HepG2 (cell line): Measurements from ENCODE around the gene LGI4. TPM values are rescaled to one million over a fixed set of nuclear protein-coding genes. Genes with fewer than 3 reads are reported as not detected.

ENCODE experiments used
- ATAC-seq: fragments of 200-7000 bp; cut with Tn5 transposase; 3 replicates; pipeline ENCODE4 v1.9.1; 2020; ENCODE audit warnings: mild to moderate bottlenecking, moderate library complexity
- BruUV-seq: library from RNA; stranded (reverse); fragments of 400-500 nt; replicated peaks from 2 replicates; lab custom pipeline; 2021; lab: Mats Ljungman, UMichigan
- CTCF ChIA-PET: fragments of 300-600 bp; formaldehyde crosslinking; extraction: SDS; loops from one replicate; lab custom pipeline; 2021; ENCODE audit warnings: low total read pairs, inconsistent platforms, low intra/inter-chr PET ratio; lab: Yijun Ruan, JAX
- POLR2A ChIA-PET: fragments of 350-600 bp; sonication (Branson Sonifier 250); formaldehyde crosslinking; loops from one replicate; lab custom pipeline; 2020; ENCODE audit warnings: antibody characterized with exemption, inconsistent platforms; lab: Yijun Ruan, JAX
- DNase-seq: peaks from one replicate; pipeline ENCODE4 v3.0.0-alpha.2; 2015; ENCODE audit warnings: low spot score
- FAIRE-seq: peaks from 3 replicates; lab custom pipeline; 2011; peaks lifted over from hg19 to GRCh38; lab: Jason Lieb, UNC
- H2AFZ ChIP-seq: one replicate; pipeline ENCODE4 v1.6.1; 2011; ENCODE audit warnings: low read length, inconsistent platforms
- H3K27ac ChIP-seq: fragments of 300-600 bp; 3 replicates; pipeline ENCODE4 v1.8.0; 2011; ENCODE audit warnings: mixed run types, mild to moderate bottlenecking, mixed read lengths, low read length, inconsistent platforms; ENCODE audit not compliant: insufficient read depth; ENCODE audit errors: extremely low read length
- H3K27me3 ChIP-seq, 2 experiments: fragments of 200-600 bp in 1 of 2; 2 replicates in 1 of 2; 3 replicates in 1 of 2; pipeline versions ENCODE4 v1.6.0 to v1.8.0; 2011; ENCODE audit warnings: low read length in 2 of 2, mild to moderate bottlenecking in 2 of 2, moderate library complexity in 2 of 2, inconsistent platforms in 1 of 2; ENCODE audit not compliant: insufficient read depth in 2 of 2, control insufficient read depth in 1 of 2
- H3K36me3 ChIP-seq, 2 experiments: fragments of 200-600 bp in 1 of 2; replicated peaks in 1 of 2; 2 replicates in 1 of 2; 3 replicates in 1 of 2; pipeline versions ENCODE4 v1.5.1 to v1.8.0; 2011; ENCODE audit warnings: low read length in 2 of 2, inconsistent platforms in 1 of 2; ENCODE audit not compliant: insufficient read depth in 2 of 2, control insufficient read depth in 1 of 2
- H3K4me1 ChIP-seq: 2 replicates; pipeline ENCODE4 v1.5.1; 2012; ENCODE audit warnings: low read length, inconsistent platforms; ENCODE audit not compliant: insufficient read depth
- H3K4me2 ChIP-seq: 2 replicates; pipeline ENCODE4 v1.6.0; 2011; ENCODE audit warnings: low read depth, low read length, inconsistent platforms
- H3K4me3 ChIP-seq, 3 experiments: fragments of 200-600 bp in 1 of 3; sonication (generic), shearing (Covaris generic) in 1 of 3; replicated peaks in 1 of 3; 2 replicates each; pipeline ENCODE4 v1.5.1; 2011 to 2016; ENCODE audit warnings: low read length in 3 of 3, inconsistent platforms in 2 of 3, low read depth in 2 of 3, mild to moderate bottlenecking in 2 of 3, control low read depth in 1 of 3, mixed read lengths in 1 of 3; ENCODE audit not compliant: insufficient read depth in 1 of 3
- H3K79me2 ChIP-seq: one replicate; pipeline ENCODE4 v1.6.1; 2011; ENCODE audit warnings: low read length, inconsistent platforms; ENCODE audit not compliant: insufficient read depth
- H3K9ac ChIP-seq: 2 replicates; pipeline ENCODE4 v1.6.0; 2011; ENCODE audit warnings: mild to moderate bottlenecking, low read depth, low read length, inconsistent platforms; ENCODE audit not compliant: insufficient read depth
- H3K9me3 ChIP-seq: 2 replicates; pipeline ENCODE4 v1.5.1; 2012; ENCODE audit warnings: mild to moderate bottlenecking, low read length
- H4K20me1 ChIP-seq: 2 replicates; pipeline ENCODE4 v1.6.0; 2011; ENCODE audit warnings: inconsistent platforms, mild to moderate bottlenecking, low read length, moderate library complexity; ENCODE audit not compliant: insufficient read depth
- FOXC1 ChIP-seq: sonication (generic); formaldehyde crosslinking; IDR thresholded peaks from 2 replicates; pipeline ENCODE4 v1.8.0; 2022; ENCODE audit warnings: mild to moderate bottlenecking, missing genetic modification reagents, borderline replicate concordance
- GABPB1 ChIP-seq: IDR thresholded peaks from 2 replicates; pipeline ENCODE4 v1.6.1; 2016; ENCODE audit warnings: mild to moderate bottlenecking, missing genetic modification reagents, moderate library complexity, missing compliant biosample characterization
- GATAD2A ChIP-seq: IDR thresholded peaks from 2 replicates; pipeline ENCODE4 v1.6.1; 2016
- HNRNPLL ChIP-seq: fragments of 200-400 bp; formaldehyde crosslinking; IDR thresholded peaks from 2 replicates; pipeline ENCODE4 v1.6.1; 2017; ENCODE audit warnings: mild to moderate bottlenecking, low read depth, low read length; ENCODE audit not compliant: poor library complexity, severe bottlenecking
- HOXA7 ChIP-seq: sonication (generic); formaldehyde crosslinking; IDR thresholded peaks from 2 replicates; pipeline ENCODE4 v1.8.1; 2022; ENCODE audit warnings: mild to moderate bottlenecking, missing genetic modification reagents, moderate library complexity
- JUNB ChIP-seq: sonication (generic); formaldehyde crosslinking; IDR thresholded peaks from 2 replicates; pipeline ENCODE4 v1.8.0; 2022; ENCODE audit warnings: missing genetic modification reagents, mild to moderate bottlenecking, borderline replicate concordance
- KDM2A ChIP-seq: sonication (generic); formaldehyde crosslinking; IDR thresholded peaks from 2 replicates; pipeline ENCODE4 v1.4.0; 2020; ENCODE audit warnings: low read depth, missing genetic modification reagents, borderline replicate concordance
- KDM5A ChIP-seq: fragments of 200-600 bp; sonication (generic); IDR thresholded peaks from 2 replicates; pipeline ENCODE4 v1.7.0; 2018; ENCODE audit warnings: antibody characterized with exemption, mild to moderate bottlenecking, low read length, borderline replicate concordance
- SCMH1 ChIP-seq: sonication (generic); formaldehyde crosslinking; IDR thresholded peaks from 2 replicates; pipeline ENCODE4 v1.9.0; 2021; ENCODE audit warnings: missing genetic modification reagents, mild to moderate bottlenecking, borderline replicate concordance
- XRCC5 ChIP-seq: fragments of 200-400 bp; formaldehyde crosslinking; optimal IDR thresholded peaks from 2 replicates; pipeline ENCODE3; 2017; ENCODE audit warnings: mild to moderate bottlenecking, low read length
- ZNF549 ChIP-seq: sonication (generic); formaldehyde crosslinking; IDR thresholded peaks from 2 replicates; pipeline ENCODE4 v1.5.0; 2020; ENCODE audit warnings: missing genetic modification reagents
- WGBS: methylation state at CpG from one replicate; pipeline ENCODE4 v1.1.6; 2017; ENCODE audit warnings: low lambda C conversion rate; 5-methylcytosine and 5-hydroxymethylcytosine counted together
- in situ Hi-C: cut with HindIII; loops from 2 replicates; pipeline ENCODE4 v1.10.0; 2017; ENCODE audit warnings: low pct_unique_long_range_greater_than_20kb; ENCODE audit not compliant: extremely low pct_ligation_motif_present
- intact Hi-C: fragments of 100-400 bp; cut with micrococcal nuclease; formaldehyde crosslinking; loops from one replicate; pipeline ENCODE4 v1.10.0; 2022; ENCODE audit not compliant: unreplicated experiment
- polyA plus RNA-seq, 8 experiments: library from polyadenylated mRNA; depleted of rRNA in 3 of 8; stranded (reverse) in 7 of 8; unstranded in 1 of 8; fragments of >200 nt; fragmentation: Illumina TruSeq in 4 of 8; extraction: Trizol in 4 of 8; gene quantifications; 2 replicates each; pipeline versions ENCODE4 v1.2.1 to v1.2.3, GENCODE V29; 2011 to 2016; ENCODE audit warnings: low read depth in 4 of 8, missing spikeins in 1 of 8, mixed read lengths in 1 of 8; ENCODE audit not compliant: insufficient read depth in 1 of 8
- total RNA-seq, 5 experiments: library from RNA; depleted of rRNA; stranded (reverse); fragments of >200 nt; fragmentation: Illumina TruSeq; extraction: Trizol; gene quantifications; 2 replicates each; pipeline ENCODE4 v1.2.3, GENCODE V29; 2016; ENCODE audit warnings: low read depth in 1 of 5
- TF ChIP-seq, protein P1 (sequence below): sonication (generic); formaldehyde crosslinking; IDR thresholded peaks from 2 replicates; pipeline ENCODE4 v1.8.0; 2022; ENCODE audit warnings: mild to moderate bottlenecking, missing genetic modification reagents, moderate library complexity
- TF ChIP-seq, protein P2 (sequence below): sonication (generic); formaldehyde crosslinking; IDR thresholded peaks from 2 replicates; pipeline ENCODE4 v1.4.0; 2020; ENCODE audit warnings: missing genetic modification reagents
- TF ChIP-seq, protein P3 (sequence below): sonication (generic); formaldehyde crosslinking; IDR thresholded peaks from 2 replicates; pipeline ENCODE4 v1.5.0; 2020; ENCODE audit warnings: mild to moderate bottlenecking, missing genetic modification reagents, moderate library complexity
- TF ChIP-seq, protein P4 (sequence below): sonication (generic); formaldehyde crosslinking; IDR thresholded peaks from 2 replicates; pipeline ENCODE4 v1.5.0; 2020; ENCODE audit warnings: missing genetic modification reagents
- TF ChIP-seq, protein P5 (sequence below): sonication (generic); formaldehyde crosslinking; IDR thresholded peaks from 2 replicates; pipeline ENCODE4 v1.4.0; 2020; ENCODE audit warnings: missing genetic modification reagents, mild to moderate bottlenecking, borderline replicate concordance

LGI4 gene
- total and polyA plus RNA-seq, 2 of the 13 experiments (the other 11 are each of a cell fraction or from before 2014, with no cell fraction given): 2.8 TPM; not detected in 1

DNA sequence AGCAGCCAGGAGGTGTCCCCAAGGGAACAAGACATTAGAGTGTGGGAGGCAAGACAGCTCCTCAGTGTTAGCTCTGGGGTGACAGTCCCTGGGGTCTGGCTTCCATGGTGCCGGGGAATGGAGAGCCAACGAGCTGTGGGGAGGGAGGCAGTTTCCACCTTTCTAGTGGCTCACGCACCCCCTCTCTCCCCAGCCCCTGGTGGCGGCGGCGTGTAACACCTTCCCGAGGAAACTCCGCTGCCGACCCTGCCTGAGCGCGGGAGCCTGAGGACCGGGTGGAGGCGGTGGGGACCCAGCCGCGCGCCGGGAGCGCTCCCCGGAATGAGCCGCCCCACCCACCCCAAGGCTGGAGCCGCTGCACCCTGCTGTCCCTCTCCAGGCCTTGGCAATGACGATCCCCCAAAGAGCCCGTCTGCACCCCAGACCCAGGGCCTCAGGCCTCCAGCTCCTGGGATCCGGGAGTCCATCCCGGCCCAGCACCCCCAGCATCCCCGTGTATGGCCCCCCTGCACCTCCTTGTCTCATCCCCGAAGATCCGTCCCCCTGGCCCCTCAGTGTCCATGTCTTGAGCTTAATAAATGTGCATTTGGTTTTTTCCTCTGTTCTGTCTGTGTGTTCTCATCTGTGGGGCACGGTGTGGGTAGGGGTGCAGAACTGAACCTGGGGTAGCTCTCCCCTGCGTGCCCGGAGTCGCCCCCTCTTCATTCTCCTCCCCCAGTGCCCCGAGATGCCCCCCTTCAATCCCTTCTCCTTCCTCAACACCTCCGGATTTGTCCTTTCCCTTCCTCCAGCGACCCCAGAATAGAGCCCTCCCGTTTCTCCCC is 19.1 kb upstream of the LGI4 start:
- Histone ChIP-seq H3K79me2 (no peaks in the 10 kb centered on the region), H3K9ac (no peak overlapping the region), H3K36me3 (no peaks in the 10 kb centered on the region), H3K27ac (no peak overlapping the region), H3K27me3 (peaks cover 21 to 68% of the 10 kb centered on the region in 2 experiments; a peak in 4 of 5 replicates), H3K4me2 (peak overlapping the region; percentile 45), H2AFZ (no peak overlapping the region), H3K4me1 (peaks cover 12% of the 10 kb centered on the region), H4K20me1 (0 out of 2 replicates have a peak, but pooled peaks cover 2% of the 10 kb centered on the region), H3K9me3 (no peaks in the 10 kb centered on the region), H3K4me3 (peak overlapping the region in 1 of 3 experiments; percentile 54; a peak in 1 of 6 replicates)
- ATAC-seq: peak; percentile 85
- 3% methylated on average over 10 of the region's 36 CpGs for WGBS
- CTCF ChIA-PET: no interaction called here
- BruUV-seq: no TSS peak
- intact Hi-C loops (no loop called here), in situ Hi-C loops (no loop called here)
- POLR2A ChIA-PET: no interaction called here
- no peak for DNase-seq
- no peak for FAIRE-seq
- TF ChIP-seq HOXA7 (CRISPR knock-in tag) (no peak), GABPB1 (CRISPR knock-in tag) (0 out of 2 replicates have a peak, but pooled peaks have one; percentile 15), HNRNPLL (peak; percentile 23), KDM5A (no peak), FOXC1 (CRISPR knock-in tag) (no peak), KDM2A (CRISPR knock-in tag) (no peak), JUNB (CRISPR knock-in tag) (no peak), ZNF549 (no peak), XRCC5 (peak; percentile 17), GATAD2A (CRISPR knock-in tag) (no peak), SCMH1 (no peak)
- TF ChIP-seq, protein P1, sequence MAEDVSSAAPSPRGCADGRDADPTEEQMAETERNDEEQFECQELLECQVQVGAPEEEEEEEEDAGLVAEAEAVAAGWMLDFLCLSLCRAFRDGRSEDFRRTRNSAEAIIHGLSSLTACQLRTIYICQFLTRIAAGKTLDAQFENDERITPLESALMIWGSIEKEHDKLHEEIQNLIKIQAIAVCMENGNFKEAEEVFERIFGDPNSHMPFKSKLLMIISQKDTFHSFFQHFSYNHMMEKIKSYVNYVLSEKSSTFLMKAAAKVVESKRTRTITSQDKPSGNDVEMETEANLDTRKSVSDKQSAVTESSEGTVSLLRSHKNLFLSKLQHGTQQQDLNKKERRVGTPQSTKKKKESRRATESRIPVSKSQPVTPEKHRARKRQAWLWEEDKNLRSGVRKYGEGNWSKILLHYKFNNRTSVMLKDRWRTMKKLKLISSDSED: no peak
- TF ChIP-seq, protein P2, sequence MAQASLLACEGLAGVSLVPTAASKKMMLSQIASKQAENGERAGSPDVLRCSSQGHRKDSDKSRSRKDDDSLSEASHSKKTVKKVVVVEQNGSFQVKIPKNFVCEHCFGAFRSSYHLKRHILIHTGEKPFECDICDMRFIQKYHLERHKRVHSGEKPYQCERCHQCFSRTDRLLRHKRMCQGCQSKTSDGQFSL (CRISPR knock-in tag): peak; percentile 86; the same call in 1 of the 2 replicates
- TF ChIP-seq, protein P3, sequence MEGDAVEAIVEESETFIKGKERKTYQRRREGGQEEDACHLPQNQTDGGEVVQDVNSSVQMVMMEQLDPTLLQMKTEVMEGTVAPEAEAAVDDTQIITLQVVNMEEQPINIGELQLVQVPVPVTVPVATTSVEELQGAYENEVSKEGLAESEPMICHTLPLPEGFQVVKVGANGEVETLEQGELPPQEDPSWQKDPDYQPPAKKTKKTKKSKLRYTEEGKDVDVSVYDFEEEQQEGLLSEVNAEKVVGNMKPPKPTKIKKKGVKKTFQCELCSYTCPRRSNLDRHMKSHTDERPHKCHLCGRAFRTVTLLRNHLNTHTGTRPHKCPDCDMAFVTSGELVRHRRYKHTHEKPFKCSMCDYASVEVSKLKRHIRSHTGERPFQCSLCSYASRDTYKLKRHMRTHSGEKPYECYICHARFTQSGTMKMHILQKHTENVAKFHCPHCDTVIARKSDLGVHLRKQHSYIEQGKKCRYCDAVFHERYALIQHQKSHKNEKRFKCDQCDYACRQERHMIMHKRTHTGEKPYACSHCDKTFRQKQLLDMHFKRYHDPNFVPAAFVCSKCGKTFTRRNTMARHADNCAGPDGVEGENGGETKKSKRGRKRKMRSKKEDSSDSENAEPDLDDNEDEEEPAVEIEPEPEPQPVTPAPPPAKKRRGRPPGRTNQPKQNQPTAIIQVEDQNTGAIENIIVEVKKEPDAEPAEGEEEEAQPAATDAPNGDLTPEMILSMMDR (CRISPR knock-in tag): peak; percentile 56
- TF ChIP-seq, protein P4, sequence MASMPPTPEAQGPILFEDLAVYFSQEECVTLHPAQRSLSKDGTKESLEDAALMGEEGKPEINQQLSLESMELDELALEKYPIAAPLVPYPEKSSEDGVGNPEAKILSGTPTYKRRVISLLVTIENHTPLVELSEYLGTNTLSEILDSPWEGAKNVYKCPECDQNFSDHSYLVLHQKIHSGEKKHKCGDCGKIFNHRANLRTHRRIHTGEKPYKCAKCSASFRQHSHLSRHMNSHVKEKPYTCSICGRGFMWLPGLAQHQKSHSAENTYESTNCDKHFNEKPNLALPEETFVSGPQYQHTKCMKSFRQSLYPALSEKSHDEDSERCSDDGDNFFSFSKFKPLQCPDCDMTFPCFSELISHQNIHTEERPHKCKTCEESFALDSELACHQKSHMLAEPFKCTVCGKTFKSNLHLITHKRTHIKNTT (CRISPR knock-in tag): no peak
- TF ChIP-seq, protein P5, sequence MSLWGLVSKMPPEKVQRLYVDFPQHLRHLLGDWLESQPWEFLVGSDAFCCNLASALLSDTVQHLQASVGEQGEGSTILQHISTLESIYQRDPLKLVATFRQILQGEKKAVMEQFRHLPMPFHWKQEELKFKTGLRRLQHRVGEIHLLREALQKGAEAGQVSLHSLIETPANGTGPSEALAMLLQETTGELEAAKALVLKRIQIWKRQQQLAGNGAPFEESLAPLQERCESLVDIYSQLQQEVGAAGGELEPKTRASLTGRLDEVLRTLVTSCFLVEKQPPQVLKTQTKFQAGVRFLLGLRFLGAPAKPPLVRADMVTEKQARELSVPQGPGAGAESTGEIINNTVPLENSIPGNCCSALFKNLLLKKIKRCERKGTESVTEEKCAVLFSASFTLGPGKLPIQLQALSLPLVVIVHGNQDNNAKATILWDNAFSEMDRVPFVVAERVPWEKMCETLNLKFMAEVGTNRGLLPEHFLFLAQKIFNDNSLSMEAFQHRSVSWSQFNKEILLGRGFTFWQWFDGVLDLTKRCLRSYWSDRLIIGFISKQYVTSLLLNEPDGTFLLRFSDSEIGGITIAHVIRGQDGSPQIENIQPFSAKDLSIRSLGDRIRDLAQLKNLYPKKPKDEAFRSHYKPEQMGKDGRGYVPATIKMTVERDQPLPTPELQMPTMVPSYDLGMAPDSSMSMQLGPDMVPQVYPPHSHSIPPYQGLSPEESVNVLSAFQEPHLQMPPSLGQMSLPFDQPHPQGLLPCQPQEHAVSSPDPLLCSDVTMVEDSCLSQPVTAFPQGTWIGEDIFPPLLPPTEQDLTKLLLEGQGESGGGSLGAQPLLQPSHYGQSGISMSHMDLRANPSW: no peak
